Heart left ventricle (tissue), 16 donors: Measurements from ENCODE around the gene FBP1. TPM values are rescaled to one million over a fixed set of nuclear protein-coding genes. Genes with fewer than 3 reads are reported as not detected.

Experiments used
- ATAC-seq, 4 donors: fragments of 200-7000 bp; cut with Tn5 transposase; one replicate each; pipeline ENCODE4 v1.9.1; 2020 to 2022; ENCODE audit warnings: moderate library complexity in 4 of 4, mild to moderate bottlenecking in 3 of 4, moderate number of reproducible peaks in 1 of 4
- DNase-seq, 5 donors: peaks; one replicate each; pipeline ENCODE4 v3.0.0-alpha.2; 2020
- H3K27ac ChIP-seq, 12 donors: fragments of 200-600 bp; sonication (generic) in 4 of 12; one replicate each; pipeline versions ENCODE4 v1.5.0 to v1.8.0; 2016 to 2022; ENCODE audit warnings: mild to moderate bottlenecking in 2 of 12
- H3K27me3 ChIP-seq, 9 donors: fragments of 200-600 bp; sonication (generic) in 2 of 9; one replicate each; pipeline versions ENCODE4 v1.5.1 to v1.8.0; 2016 to 2022; ENCODE audit warnings: mild to moderate bottlenecking in 3 of 9
- H3K36me3 ChIP-seq, 9 donors: fragments of 200-600 bp; sonication (generic) in 2 of 9; one replicate each; pipeline versions ENCODE4 v1.5.0 to v1.8.0; 2018 to 2022; ENCODE audit warnings: mild to moderate bottlenecking in 2 of 9
- H3K4me1 ChIP-seq, 12 donors: fragments of 200-600 bp; sonication (generic) in 4 of 12; one replicate each; pipeline versions ENCODE4 v1.5.0 to v1.8.0; 2016 to 2022; ENCODE audit warnings: mild to moderate bottlenecking in 3 of 12
- H3K4me3 ChIP-seq, 12 donors: fragments of 200-600 bp; sonication (generic) in 4 of 12; one replicate each; pipeline versions ENCODE4 v1.5.0 to v1.8.0; 2017 to 2022; ENCODE audit warnings: mild to moderate bottlenecking in 9 of 12, moderate library complexity in 4 of 12
- H3K9me3 ChIP-seq, 12 donors: fragments of 200-600 bp; sonication (generic) in 4 of 12; one replicate each; pipeline versions ENCODE4 v1.5.0 to v1.8.0; 2016 to 2022; ENCODE audit warnings: mild to moderate bottlenecking in 1 of 12
- CTCF ChIP-seq, 12 donors: fragments of 200-600 bp; sonication (generic) in 4 of 12; IDR thresholded peaks; one replicate each; pipeline versions ENCODE4 v1.5.0 to v1.8.0; 2018 to 2022; ENCODE audit warnings: antibody characterized with exemption in 12 of 12, mild to moderate bottlenecking in 5 of 12
- POLR2A ChIP-seq, 2 donors: fragments of 450-650 bp; IDR thresholded peaks; one replicate each; pipeline ENCODE4 v1.6.1; 2017; ENCODE audit warnings: antibody characterized with exemption in 2 of 2, mild to moderate bottlenecking in 2 of 2, moderate library complexity in 2 of 2
- WGBS, 4 donors: extraction: QIAGEN DNeasy Blood & Tissue Kit in 2 of 4; methylation state at CpG; one replicate each; pipeline versions ENCODE4 v1.1.5 to v1.1.7; 2013 to 2018; 5-methylcytosine and 5-hydroxymethylcytosine counted together
- intact Hi-C, 10 donors: fragments of 100-400 bp; cut with DNase I; formaldehyde crosslinking; loops; one replicate each; pipeline versions ENCODE4 v1.11.1 to v1.14.2; 2022
- polyA plus RNA-seq, 2 donors: library from polyadenylated mRNA; stranded (reverse); fragments of 200-250 nt; gene quantifications; one replicate each; pipeline ENCODE4 v1.2.3, GENCODE V29; 2013
- total RNA-seq, 9 donors: library from RNA; depleted of rRNA in 2 of 9; stranded (reverse); fragments of >200 nt in 2 of 9; fragmentation: NEBNext Ultra II Directional in 3 of 9; extraction: Animal tissue kit (Norgen Biotek cat#: 25700) in 3 of 9; gene quantifications; one replicate each; pipeline versions ENCODE4 v1.1.0 to v1.2.4, GENCODE V29; 2016 to 2023
- donor health status: ischemic (EF 13 %, LVEDD 7.1; RV severe dilation, severe dysfunction).
- donor health status: healthy with polysubstance abuse.
- donor health status: DM: no; HTN: yes; CAD: no.
- donor health status: DM: no; HTN: no; CAD: no.
- donor health status: ischemic (EF 25% LVEDD 6.9; RV normal size, moderate dysfunction).
- donor health status: ischemic (EF 25% LVEDD 5.7; RV mildly dilated, moderate dysfunction).
- donor health status: healthy.
- donor health status: DM: yes; HTN: yes; CAD: no.
- donor health status: ischemic (EF 35%, LVEDD 5.7; RV mildly dilated, moderate dysfunction).
- donor health status: nonischemic (EF 11% LVEDD 7.7; RV severe dilation, severe dysfunction).
- donor health status: DM: yes; HTN: yes; CAD: no.
- donor health status: PGD.
- donor health status: ischemic (EF 29% LVEDD 5.4; RV normal size, mild dysfunction).
- donor health status: nonischemic (EF 23%, LVEDD 6.1; RV moderate dilation, normal function).

The FBP1 gene
- total and polyA plus RNA-seq, 11 donors = 0.50 to 18.5 (median 0.94) TPM

GRCh38 chr9:94630833-94631232 lies 8.5 kb downstream of the FBP1 start:
- DNase-seq (no peak), ATAC-seq (no peak)
- no peak for TF ChIP-seq POLR2A (IDR thresholded peaks at IDR 0.05)
- no peak for TF ChIP-seq CTCF (IDR thresholded peaks at IDR 0.05)
- Histone ChIP-seq H3K27me3 (no peaks in the 10 kb centered on the region), H3K27ac (no peak overlapping the region), H3K4me1 (no peaks in the 10 kb centered on the region), H3K36me3 (no peaks in the 10 kb centered on the region), H3K9me3 (no peaks in the 10 kb centered on the region), H3K4me3 (no peak overlapping the region)
- 65 to 71% (median 69%) methylated on average over 5 of the region's 5 CpGs for WGBS, 4 donors
- intact Hi-C loops = no loop called here

GRCh38 chr9:94630281-94630680 lies 9.0 kb downstream of the FBP1 start:
- no peaks in the 10 kb centered on the region for H3K9me3 ChIP-seq
- WGBS, 4 donors = 82 to 91% (median 89%) methylated on average over 3 of the region's 3 CpGs
- H3K27me3 ChIP-seq = no peaks in the 10 kb centered on the region
- no peak for DNase-seq
- ATAC-seq = no peak
- no peaks in the 10 kb centered on the region for H3K36me3 ChIP-seq
- H3K4me3 ChIP-seq = no peak overlapping the region
- intact Hi-C loops = no loop called here
- no peak overlapping the region for H3K27ac ChIP-seq
- H3K4me1 ChIP-seq = no peaks in the 10 kb centered on the region
- TF ChIP-seq POLR2A (IDR thresholded peaks at IDR 0.05) = no peak
- no peak for TF ChIP-seq CTCF (IDR thresholded peaks at IDR 0.05)

- intact Hi-C loops = no loop called here
- Histone ChIP-seq H3K9me3 (no peaks in the 10 kb centered on the region), H3K27ac (no peak overlapping the region), H3K36me3 (no peaks in the 10 kb centered on the region), H3K4me3 (no peak overlapping the region), H3K27me3 (no peaks in the 10 kb centered on the region), H3K4me1 (no peaks in the 10 kb centered on the region)
- no peak for ATAC-seq
- 87 to 97% (median 88%) methylated on average over 6 of the region's 6 CpGs for WGBS, 4 donors
- no peak for TF ChIP-seq CTCF (IDR thresholded peaks at IDR 0.05)
- TF ChIP-seq POLR2A (IDR thresholded peaks at IDR 0.05) = no peak
- no peak for DNase-seq
These were observed 12.0 kb downstream of the FBP1 start for GRCh38 chr9:94627287-94627686.

GRCh38 chr9:94625835-94626234 lies 13.5 kb downstream of the FBP1 start:
- ATAC-seq (no peak), DNase-seq (no peak)
- Histone ChIP-seq H3K27me3 (no peaks in the 10 kb centered on the region), H3K4me1 (no peaks in the 10 kb centered on the region), H3K36me3 (no peaks in the 10 kb centered on the region), H3K4me3 (no peak overlapping the region), H3K27ac (no peak overlapping the region), H3K9me3 (no peaks in the 10 kb centered on the region)
- intact Hi-C loops = no loop called here
- no peak for TF ChIP-seq CTCF (IDR thresholded peaks at IDR 0.05)
- no peak for TF ChIP-seq POLR2A (IDR thresholded peaks at IDR 0.05)
- WGBS, 4 donors = 56 to 72% (median 66%) methylated on average over 12 of the region's 12 CpGs
